Measurements from ENCODE around the gene LARGE1. TPM values are rescaled to one million over a fixed set of nuclear protein-coding genes. Genes with fewer than 3 reads are reported as not detected.

Gene LARGE1
- total RNA-seq, 1 donor, result 22.8 TPM

- Histone ChIP-seq H3K27me3 (ENCODE audit: insufficient read depth, low read length) (no peaks in the 10 kb centered on the region), H2AFZ (ENCODE audit: low read length) (no peak overlapping the region), H3K4me3 (ENCODE audit: insufficient read depth, low read length) (no peak overlapping the region), H3K9me3 (ENCODE audit: low read depth, low read length) (no peaks in the 10 kb centered on the region), H3K36me3 (ENCODE audit: insufficient read depth, low read length) (no peaks in the 10 kb centered on the region), H3K79me2 (ENCODE audit: insufficient read depth, low read length) (no peaks in the 10 kb centered on the region), H3K4me1 (ENCODE audit: insufficient read depth, low read length) (no peaks in the 10 kb centered on the region), H4K20me1 (ENCODE audit: insufficient read depth, low read length) (no peaks in the 10 kb centered on the region), H3K4me2 (ENCODE audit: insufficient read depth, low read length) (no peak overlapping the region), H3K27ac (ENCODE audit: low read depth, low read length) (no peak overlapping the region)
- no peak for DNase-seq (ENCODE audit: insufficient read length, low spot score, missing footprints)
- TF ChIP-seq CTCF (IDR thresholded peaks at IDR 0.05; ENCODE audit: extremely low read depth, low read depth, low read length), result no peak
These were observed 294.3 kb downstream of the LARGE1 start for GRCh38 chr22:33625959-33626358.

- H3K27me3 ChIP-seq (ENCODE audit: insufficient read depth, low read length), result no peaks in the 10 kb centered on the region
- H3K4me2 ChIP-seq (ENCODE audit: insufficient read depth, low read length), result no peak overlapping the region
- H3K4me3 ChIP-seq (ENCODE audit: insufficient read depth, low read length), result no peak overlapping the region
- H3K36me3 ChIP-seq (ENCODE audit: insufficient read depth, low read length), result no peaks in the 10 kb centered on the region
- DNase-seq (ENCODE audit: insufficient read length, low spot score, missing footprints), result no peak
- no peak for TF ChIP-seq CTCF (IDR thresholded peaks at IDR 0.05; ENCODE audit: extremely low read depth, low read depth, low read length)
- no peaks in the 10 kb centered on the region for H3K4me1 ChIP-seq (ENCODE audit: insufficient read depth, low read length)
- no peak overlapping the region for H3K27ac ChIP-seq (ENCODE audit: low read depth, low read length)
- H4K20me1 ChIP-seq (ENCODE audit: insufficient read depth, low read length), result no peaks in the 10 kb centered on the region
- no peak overlapping the region for H2AFZ ChIP-seq (ENCODE audit: low read length)
- H3K9me3 ChIP-seq (ENCODE audit: low read depth, low read length), result no peaks in the 10 kb centered on the region
- no peaks in the 10 kb centered on the region for H3K79me2 ChIP-seq (ENCODE audit: insufficient read depth, low read length)
These were observed 300.2 kb downstream of the LARGE1 start for GRCh38 chr22:33620085-33620484.

- Histone ChIP-seq H2AFZ (ENCODE audit: low read length) (no peak overlapping the region), H3K4me3 (ENCODE audit: insufficient read depth, low read length) (no peak overlapping the region), H3K36me3 (ENCODE audit: insufficient read depth, low read length) (no peaks in the 10 kb centered on the region), H3K4me2 (ENCODE audit: insufficient read depth, low read length) (no peak overlapping the region), H3K4me1 (ENCODE audit: insufficient read depth, low read length) (no peaks in the 10 kb centered on the region), H3K27ac (ENCODE audit: low read depth, low read length) (no peak overlapping the region), H3K9me3 (ENCODE audit: low read depth, low read length) (no peaks in the 10 kb centered on the region), H3K79me2 (ENCODE audit: insufficient read depth, low read length) (no peaks in the 10 kb centered on the region), H4K20me1 (ENCODE audit: insufficient read depth, low read length) (no peaks in the 10 kb centered on the region), H3K27me3 (ENCODE audit: insufficient read depth, low read length) (no peaks in the 10 kb centered on the region)
- no peak for DNase-seq (ENCODE audit: insufficient read length, low spot score, missing footprints)
- no peak for TF ChIP-seq CTCF (IDR thresholded peaks at IDR 0.05; ENCODE audit: extremely low read depth, low read depth, low read length)
These were observed 313.8 kb downstream of the LARGE1 start for GRCh38 chr22:33606504-33606903.

- Histone ChIP-seq H3K4me2 (ENCODE audit: insufficient read depth, low read length) (no peak overlapping the region), H3K4me1 (ENCODE audit: insufficient read depth, low read length) (no peaks in the 10 kb centered on the region), H3K79me2 (ENCODE audit: insufficient read depth, low read length) (no peaks in the 10 kb centered on the region), H3K27ac (ENCODE audit: low read depth, low read length) (no peak overlapping the region), H3K9me3 (ENCODE audit: low read depth, low read length) (no peaks in the 10 kb centered on the region), H4K20me1 (ENCODE audit: insufficient read depth, low read length) (no peaks in the 10 kb centered on the region), H3K36me3 (ENCODE audit: insufficient read depth, low read length) (no peaks in the 10 kb centered on the region), H3K27me3 (ENCODE audit: insufficient read depth, low read length) (no peaks in the 10 kb centered on the region), H2AFZ (ENCODE audit: low read length) (no peak overlapping the region), H3K4me3 (ENCODE audit: insufficient read depth, low read length) (no peak overlapping the region)
- DNase-seq (ENCODE audit: insufficient read length, low spot score, missing footprints), result no peak
- no peak for TF ChIP-seq CTCF (IDR thresholded peaks at IDR 0.05; ENCODE audit: extremely low read depth, low read depth, low read length)
These were observed 314.6 kb downstream of the LARGE1 start for GRCh38 chr22:33605666-33606065.

All from osteoblast (primary cell).